GM21529 (cell line): Measurements from ENCODE around the gene FSD2.
"Not testable (repeated sequence)": the region's sequence is repeated elsewhere in the genome, so short reads cannot be mapped to it uniquely, and the experiment has no call there.

Source experiments
- ATAC-seq: cut with Tn5 transposase; IDR thresholded peaks from one replicate; pipeline ENCODE4 v1.9.1; 2021; ENCODE audit not compliant: unreplicated experiment

FSD2 gene

GRCh38 chr15:82830427-82831173, 24.7 kb upstream of the FSD2 start:
- no peak for ATAC-seq

- no peak for ATAC-seq
Measured at GRCh38 chr15:82829234-82829633, 23.4 kb upstream of the FSD2 start.

- ATAC-seq = no peak
Measured at GRCh38 chr15:82828075-82828474, 22.2 kb upstream of the FSD2 start.

- ATAC-seq = no peak
Measured at GRCh38 chr15:82823049-82823448, 17.2 kb upstream of the FSD2 start.

GRCh38 chr15:82821851-82822250, 16.0 kb upstream of the FSD2 start:
- not testable (repeated sequence) for ATAC-seq

GRCh38 chr15:82821396-82821795, 15.5 kb upstream of the FSD2 start:
- not testable (repeated sequence) for ATAC-seq

GRCh38 chr15:82820128-82820527, 14.3 kb upstream of the FSD2 start:
- ATAC-seq = no peak

- no peak for ATAC-seq
Measured at GRCh38 chr15:82812994-82813393, 7.1 kb upstream of the FSD2 start.

GRCh38 chr15:82810890-82811426, 5.1 kb upstream of the FSD2 start:
- ATAC-seq = no peak

- peak; percentile 14 for ATAC-seq
Measured at GRCh38 chr15:82810061-82810889, 4.4 kb upstream of the FSD2 start.

- ATAC-seq = peak; percentile 79
Measured at GRCh38 chr15:82809308-82810060, 3.6 kb upstream of the FSD2 start, which contains the start of gene WHAMM. TSS of gene WHAMM (plus strand) at chr15:82809628. CDS start at chr15:82809727, 99 bp downstream.

- no peak for ATAC-seq
Measured at GRCh38 chr15:82808634-82809041, 2.8 kb upstream of the FSD2 start.

- no peak for ATAC-seq
Measured at GRCh38 chr15:82807920-82808633, 2.2 kb upstream of the FSD2 start.

- no peak for ATAC-seq
Measured at GRCh38 chr15:82804575-82804949, 1.3 kb downstream of the FSD2 start.

GRCh38 chr15:82803793-82804574, 1.9 kb downstream of the FSD2 start:
- ATAC-seq = no peak

- no peak for ATAC-seq
Measured at GRCh38 chr15:82802497-82802896, 3.4 kb downstream of the FSD2 start.

GRCh38 chr15:82799183-82799841, 6.6 kb downstream of the FSD2 start:
- ATAC-seq = no peak

- ATAC-seq = no peak
Measured at GRCh38 chr15:82798531-82799166, 7.2 kb downstream of the FSD2 start.

GRCh38 chr15:82798104-82798503, 7.8 kb downstream of the FSD2 start:
- no peak for ATAC-seq
